Measurements from ENCODE around the gene FOXC2.
A peak's percentile ranks its signal among the peaks of the same experiment; 100 is the strongest.

The FOXC2 gene

DNA sequence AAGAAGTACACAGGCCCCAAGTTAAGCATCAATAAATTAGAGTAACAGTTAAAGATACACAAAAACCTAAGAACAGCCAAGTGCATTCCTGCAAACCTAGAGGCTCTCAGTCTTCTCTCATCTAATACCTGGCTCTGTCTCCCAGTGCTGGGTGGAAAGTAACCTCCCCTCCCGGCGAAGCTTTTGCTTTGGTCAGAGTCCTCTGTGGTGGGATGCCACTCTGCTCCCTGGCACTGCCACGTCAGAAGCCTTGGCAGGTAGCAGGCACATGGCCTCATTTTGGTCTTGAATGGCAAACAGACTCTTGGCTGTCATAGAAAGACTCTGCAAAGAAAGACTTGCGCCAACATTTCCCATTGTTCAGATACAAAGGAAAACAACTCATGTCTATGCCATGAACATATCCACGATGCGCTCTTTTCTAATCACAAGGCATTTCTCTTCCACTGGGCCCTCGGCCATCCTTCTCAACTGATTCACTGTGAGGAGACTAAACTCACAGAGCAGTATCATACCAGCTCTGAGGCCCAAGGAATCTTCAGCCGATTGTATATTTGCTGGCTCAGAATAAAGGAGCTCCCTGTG lies 32.8 kb upstream of the FOXC2 start:
- no peak for DNase-seq

DNA sequence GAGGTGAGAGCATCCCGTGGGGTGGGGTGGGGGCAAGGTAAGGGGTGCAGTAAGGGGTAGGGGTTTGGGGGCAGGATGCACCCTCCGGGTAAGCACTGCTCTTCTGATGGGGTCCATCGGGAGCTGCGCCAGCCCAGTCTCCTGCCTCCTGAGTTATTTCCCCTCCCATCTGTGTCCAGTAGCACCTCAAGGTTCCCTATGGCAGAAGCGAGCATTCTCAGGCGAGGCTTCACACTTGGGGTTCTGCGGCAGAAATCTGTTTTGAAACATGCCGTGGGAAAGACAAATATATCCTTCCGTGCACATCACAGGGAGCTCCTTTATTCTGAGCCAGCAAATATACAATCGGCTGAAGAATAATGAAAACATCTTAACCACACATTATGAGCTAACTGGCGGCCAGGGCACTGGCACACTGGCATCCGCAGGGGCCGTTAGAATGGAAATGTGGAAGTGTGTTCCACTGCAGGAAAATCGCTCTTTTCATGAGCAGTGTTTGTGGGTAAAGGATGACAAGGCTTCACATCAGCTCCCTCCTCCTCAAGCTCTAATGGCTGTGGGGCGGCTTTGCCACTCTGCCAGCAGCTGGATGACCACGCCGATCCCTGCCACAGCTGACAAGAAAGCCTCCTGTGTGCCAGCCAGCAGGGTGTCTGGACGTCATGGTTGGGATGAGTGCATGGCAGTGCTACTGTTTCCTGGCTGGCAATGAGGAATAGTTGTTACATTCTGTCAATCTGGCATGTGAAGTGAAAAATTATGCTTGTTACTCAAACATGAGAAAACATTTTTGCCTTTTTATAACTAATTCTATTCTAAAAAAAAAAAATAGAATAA lies 31.6 kb upstream of the FOXC2 start:
- no peak for DNase-seq

DNA sequence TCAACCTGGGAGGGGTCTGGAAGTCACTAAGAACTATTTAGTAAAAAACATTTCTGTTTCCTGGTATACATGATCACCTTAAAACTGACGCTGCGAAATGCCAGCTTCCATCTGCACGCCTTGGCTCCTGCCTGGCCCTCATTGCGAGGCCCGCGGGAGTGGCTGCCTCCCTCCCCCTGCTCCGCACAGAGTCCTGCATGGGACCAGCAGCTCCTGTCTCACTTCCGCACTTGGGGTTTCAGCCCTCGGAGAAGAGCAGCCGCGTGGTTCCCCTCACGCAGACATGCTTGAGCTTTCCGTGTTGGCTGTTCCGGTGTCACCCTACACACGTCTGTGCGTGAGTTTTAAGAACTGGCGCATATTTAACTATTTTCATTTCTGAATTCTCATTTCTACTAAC lies 30.0 kb upstream of the FOXC2 start:
- no peak for DNase-seq

DNA sequence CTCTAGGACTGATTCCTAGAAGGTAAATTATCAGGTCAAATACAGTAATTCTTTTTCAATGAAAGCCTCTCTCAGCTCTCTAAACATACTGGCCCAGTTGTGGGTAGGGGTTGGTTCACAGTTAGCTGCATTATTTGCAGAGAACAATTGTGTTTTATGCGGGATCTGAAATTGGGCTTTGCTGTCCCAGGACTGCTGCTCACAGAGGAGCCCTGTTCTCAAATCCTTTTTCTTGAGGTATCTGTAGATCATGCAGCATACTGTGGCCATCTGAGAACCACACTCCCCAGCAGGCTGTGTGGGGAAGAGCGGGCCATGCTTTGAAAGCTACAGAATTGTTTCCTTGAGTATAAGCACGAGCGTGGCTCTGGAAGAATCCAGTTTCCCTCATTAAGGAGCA lies 29.1 kb upstream of the FOXC2 start:
- DNase-seq = no peak

DNA sequence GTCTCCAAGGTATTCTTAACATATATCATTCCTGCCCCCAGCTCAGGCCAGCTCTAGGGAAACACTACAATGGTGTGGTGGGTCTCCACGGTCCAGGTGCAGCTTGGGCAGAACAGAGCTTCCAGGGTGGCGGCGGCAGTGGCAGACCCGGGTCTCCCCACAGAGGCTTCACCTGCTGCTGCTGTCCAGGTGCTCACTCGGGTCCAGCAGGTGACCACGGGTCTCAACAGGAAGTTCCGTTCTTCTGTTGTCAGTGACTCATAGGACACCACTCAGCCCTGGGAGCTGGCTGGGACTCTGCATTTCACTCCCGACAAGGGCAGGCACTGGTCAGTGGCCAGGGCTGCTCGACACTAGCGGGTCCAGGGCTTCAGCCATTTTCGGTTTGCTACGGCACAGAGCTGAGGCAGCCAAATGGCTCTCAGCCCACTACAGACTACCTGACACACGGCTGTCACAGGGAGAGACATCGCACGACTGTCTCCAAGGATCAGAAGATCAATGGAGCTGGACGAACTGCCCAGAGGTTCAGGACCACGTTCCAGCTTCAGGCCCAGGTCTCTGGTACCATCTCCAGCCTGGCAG lies 28.3 kb upstream of the FOXC2 start:
- no peak for DNase-seq

DNA sequence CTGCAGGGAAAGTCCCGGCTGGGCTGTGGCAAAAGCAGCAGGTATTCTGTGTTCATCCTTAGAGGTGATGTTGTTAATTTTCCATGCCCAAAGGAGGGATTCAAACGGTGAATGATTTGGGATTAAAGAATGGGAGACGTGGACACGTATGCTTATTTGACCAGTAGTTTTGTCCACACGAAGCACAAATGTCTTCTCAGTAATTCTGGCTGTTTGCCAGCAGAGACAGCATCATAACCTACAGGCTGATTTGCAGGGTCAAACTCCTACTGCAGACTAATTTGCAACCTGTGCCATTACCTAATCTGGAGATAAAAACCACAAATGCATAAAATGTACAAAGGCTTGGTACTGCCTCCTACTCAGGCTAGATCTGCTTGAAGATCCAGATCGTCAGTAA lies 25.7 kb upstream of the FOXC2 start:
- DNase-seq = no peak

DNA sequence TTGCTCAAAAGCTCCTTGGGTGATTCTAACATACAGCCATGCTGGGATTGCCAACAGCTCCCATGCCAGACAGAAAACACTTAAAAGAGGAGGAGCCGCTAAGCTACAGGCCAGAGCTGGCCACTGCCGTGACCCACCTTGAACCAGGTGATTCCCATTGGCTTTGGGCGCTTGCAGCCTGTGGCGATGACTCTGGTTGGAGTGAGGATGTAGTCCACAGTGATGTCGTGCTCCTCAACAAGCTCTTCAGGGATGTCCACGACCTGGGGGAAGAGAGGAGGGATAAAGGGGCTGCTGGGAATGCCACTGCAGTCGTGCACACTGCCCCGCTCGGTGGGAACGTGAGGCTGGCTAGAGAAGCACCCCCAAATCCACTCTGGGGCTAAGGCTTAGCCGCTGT lies 25.1 kb upstream of the FOXC2 start:
- no peak for DNase-seq

DNA sequence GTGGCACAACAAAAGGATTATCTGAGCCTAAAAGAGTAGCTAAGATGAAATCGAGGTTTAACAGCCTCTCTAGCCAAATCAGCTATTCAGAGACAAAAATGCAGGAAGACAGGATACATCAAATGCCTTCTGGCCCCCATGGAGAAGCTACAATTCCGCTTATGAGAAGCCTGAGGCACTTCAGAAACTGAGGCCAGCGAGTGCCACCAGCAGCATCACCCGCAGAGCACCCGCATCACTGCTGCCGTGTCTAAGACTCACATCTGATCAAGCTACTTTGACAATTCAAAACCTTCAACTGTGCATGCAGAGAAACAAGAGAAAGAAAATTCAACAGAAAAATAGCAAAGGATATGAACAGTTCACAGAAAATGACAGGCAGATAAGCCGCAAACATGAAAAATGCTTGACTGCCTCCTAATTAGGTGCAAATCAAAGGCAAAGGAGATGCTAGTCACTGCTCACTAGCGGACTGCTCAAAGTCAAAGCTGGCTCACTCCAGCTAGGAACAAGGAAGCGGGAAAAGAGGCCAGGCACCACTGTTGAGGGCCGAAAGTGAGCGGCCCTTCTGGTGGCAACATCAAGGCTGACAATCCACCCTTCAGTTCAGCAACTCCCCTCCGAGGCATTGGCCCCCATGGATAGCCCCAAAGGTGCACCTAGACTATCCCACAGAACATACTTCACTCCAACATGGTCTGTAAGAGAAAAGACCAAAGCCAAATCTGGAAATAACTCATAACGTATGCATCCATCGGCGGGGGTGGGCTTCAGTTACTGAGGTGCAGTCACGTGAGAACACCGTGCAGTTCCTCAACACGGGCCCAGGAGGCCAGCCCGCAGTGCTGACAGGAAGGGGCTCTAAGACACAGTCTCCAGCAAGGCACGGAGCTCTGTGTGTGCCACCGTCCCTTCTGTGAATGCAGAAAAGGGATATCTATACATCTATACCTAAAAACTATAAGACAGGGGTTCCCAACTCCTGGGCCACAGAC lies 23.6 kb upstream of the FOXC2 start:
- no peak for DNase-seq

DNA sequence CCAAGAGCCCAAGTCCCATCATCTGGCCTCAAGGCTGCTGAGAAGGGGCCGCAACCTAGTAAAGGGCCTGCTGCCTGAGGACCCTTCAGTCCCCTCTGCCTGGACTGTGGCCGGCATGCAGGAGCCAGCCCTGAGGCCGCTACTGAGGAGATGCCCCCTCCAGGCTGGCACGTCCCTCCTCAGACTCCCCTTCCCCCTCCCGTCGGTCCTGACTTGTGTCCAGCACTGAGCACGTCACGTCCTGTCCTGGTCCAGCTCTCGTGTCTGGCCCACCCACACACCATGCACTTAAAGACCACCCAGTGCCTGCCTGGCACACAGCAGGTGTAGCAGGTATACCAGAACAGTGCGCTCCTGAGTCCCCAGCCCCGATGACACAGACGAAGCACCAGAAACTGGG lies 21.1 kb upstream of the FOXC2 start:
- no peak for DNase-seq

DNA sequence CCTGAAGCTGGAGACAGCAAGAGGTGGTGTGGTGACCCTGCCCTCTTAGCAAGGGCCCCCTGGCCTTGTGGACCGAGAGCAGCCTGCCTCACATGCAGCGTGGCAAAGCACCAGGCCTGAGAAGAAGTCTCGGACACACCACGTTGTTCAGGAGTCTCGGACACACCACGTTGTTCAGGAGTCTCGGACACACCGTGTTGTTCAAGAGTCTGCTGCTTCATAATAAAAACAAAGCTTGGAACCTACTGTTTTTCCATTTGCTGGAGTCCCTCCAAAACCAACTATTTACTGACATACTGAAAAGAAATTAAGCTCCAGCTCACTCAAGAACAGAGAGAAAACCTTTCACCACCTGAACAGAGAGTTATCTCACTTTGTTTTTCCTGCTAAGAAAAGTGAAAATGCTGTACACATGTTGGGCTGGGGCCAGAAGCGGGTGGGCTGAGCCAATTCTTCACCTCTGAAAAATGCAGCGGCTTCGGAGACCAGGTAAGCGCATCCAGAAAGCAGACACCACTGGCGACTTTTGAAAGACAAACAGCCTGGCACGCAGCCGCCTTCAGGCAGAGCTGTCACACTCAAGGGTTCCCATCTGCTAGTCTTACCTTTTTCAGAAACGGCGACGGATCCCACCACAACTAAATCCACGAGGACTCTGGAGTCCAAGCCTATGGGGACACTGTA lies 20.5 kb upstream of the FOXC2 start:
- DNase-seq = no peak

DNA sequence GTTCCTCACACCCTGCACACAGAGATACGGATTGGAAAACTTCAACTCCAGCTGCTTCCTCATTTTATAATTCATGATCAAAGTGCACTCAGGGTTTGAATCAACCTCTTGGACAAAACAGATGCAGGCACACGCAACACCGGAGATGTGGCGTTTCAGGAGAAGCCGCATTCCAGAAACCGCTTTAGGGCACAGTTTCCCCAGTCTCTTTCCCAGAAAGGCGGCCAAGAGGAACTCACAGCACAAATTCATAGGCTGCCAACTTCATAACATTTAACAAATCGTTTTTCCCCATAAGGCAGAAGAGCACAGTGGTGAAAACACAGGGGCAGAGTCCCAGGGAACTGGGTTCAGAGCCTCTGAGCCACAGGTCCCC lies 20.0 kb upstream of the FOXC2 start:
- no peak for DNase-seq

DNA sequence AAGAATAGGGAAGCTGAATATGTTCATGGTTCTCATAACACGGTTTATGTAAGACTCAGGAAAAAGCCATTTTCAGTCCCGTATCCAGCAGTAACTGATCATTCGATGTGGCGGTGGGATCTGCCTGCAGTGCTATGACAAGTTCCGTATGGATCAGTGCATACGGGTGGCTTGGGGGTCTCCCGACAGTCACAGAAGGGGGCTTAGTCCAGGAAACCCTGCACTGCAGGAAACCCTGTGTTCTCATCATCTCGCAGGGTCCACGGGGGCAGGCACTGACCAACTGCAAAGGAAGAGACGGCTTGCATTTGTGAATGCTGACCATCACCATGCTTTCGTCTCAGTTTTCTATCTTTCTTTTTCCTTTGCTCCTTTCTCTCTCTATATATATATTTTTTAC lies 19.3 kb upstream of the FOXC2 start:
- DNase-seq = no peak

DNA sequence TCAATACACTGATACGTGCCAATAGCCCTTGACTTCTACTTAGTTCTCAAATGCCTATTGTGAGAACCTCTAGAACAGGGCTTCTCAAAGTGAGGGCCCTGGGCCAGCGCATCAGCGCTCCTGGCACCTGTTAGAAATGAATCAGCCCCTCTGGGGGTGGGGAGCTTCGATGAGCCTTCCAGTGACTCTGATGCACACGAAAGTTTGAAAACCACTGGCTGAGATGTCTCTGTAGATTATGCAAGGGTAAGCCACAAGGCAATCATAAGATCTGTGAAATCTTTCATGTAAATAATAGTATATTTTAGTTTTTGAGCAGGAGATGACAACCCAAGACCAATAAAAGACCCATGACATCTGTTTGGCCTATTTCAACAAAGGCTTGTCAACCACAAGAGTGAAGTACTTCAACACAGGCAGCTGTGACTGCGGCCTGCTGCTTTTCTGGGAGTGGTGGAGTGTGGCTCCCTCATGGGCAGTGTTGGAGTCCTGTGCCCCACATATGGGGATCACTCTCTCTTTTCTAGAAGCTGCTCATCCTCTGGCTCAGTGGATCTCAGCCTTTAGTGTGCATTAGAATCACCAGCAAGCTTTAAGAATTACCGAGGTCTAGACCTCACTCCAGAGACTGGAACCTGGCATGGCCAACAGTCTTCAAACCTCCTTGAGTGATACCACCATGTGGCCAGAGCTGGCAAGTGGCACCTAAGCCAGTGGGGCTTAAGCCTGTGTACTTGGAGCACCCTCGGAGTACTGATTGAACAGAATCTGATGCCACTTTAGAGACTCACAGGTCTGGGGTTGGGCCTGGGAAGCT lies 17.3 kb upstream of the FOXC2 start:
- no peak for DNase-seq

DNA sequence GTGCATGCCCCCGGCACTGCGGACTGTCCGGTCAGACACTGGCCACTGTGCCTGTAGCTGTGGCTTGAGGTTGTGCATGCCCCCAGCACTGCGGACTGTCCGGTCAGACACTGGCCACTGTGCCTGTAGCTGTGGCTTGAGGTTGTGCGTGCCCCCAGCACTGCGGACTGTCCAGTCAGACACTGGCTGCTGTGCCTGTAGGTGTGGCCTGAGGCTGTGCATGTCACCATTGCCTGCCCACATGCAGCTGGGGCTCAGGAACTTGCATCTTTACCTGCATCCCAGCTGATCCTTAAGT lies 16.8 kb upstream of the FOXC2 start:
- no peak for DNase-seq

DNA sequence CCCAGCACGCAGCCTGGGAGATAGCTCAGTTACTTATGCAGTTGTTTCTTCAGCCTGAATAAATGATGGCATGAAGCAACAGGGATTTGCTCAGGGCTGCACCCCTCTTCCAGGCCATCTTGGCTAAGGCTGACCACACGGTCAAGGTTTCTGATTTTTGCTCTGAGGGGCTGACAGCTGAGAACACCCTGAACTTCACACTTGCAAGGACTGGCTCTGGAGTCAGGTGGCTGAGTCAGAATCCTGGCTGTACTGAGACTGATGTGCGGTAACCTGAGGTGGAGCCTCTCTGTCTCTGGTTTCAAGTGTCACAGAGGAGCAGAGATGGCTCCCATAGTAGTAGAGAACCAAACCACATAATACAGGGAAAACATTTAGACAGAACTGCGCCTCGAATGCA lies 16.3 kb upstream of the FOXC2 start:
- no peak for DNase-seq

DNA sequence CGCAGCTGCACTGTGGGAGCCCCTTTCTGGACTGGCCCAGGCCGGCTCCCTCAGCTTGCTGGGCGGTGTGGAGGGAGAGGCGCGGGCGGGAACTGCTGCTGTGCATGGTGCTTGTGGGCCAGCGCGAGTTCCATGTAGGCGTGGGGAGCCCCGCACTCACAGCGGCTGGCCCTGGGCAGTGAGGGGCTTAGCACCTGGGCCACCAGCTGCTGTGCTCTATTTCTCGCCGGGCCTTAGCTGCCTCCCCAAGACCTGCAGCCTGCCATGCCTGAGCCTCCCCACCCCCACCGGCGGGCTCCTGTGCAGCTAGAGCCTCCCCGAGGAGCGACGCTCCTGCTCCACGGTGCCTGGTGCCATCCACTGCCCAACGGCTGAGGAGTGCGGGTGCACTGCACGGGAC lies 13.3 kb upstream of the FOXC2 start:
- no peak for DNase-seq

DNA sequence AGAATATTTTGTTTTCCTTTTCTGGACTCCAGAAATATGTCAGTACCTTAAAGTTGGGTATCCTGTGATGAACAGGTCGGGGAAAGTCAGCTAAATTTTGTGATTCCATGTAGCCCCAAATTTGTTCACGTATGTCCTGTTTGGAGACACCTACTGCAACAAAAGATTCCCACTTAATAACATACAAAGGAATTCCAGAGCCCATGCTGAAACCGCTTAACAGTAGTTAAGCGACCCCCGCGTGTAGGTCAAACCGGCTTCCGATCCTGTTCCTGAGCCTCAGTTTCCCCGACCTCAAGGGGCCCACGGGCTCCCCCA lies 12.1 kb upstream of the FOXC2 start:
- DNase-seq = no peak

DNA sequence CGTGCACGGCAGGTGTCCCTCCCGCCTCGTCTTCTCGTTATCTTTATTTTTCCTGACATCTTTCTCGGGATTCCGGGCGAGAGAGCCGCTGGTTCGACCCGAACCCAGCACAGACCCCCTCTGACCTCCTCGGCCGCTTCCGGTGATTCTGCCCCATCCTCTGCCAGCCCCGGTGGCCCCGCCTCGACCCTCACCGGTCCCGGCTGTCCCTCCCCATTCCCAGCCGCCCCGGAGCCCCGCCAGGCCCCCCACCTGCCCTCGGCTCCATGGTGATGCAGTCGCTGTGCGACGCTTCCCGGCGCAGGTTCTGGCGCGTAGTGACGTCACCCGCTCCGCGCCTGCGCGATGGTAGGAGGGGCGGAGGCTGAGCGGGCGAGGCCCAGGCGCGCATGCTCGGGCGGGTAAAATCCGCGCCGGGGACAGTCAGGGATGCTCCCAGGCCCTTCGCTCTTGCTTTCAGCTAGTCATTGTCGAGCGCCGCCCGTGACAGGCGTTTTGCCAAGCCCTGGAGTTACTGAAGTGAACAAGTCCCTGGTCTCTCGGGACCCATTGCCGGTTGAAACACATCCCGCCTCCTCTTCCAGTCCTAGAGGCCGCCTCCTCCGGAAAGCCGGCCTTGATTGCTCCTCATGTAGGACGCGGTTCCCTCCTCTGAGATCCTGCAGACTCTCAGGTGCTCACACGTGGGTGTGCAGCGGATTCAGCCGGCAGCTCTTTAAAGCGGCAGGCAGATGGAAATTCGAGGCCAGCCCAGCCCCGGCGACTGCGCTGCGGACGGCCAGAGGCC lies 11.5 kb upstream of the FOXC2 start, which contains the start of gene MTHFSD:
Gene MTHFSD, minus strand, starts transcription at position 319 of the 787 bp plus-strand sequence. Its CDS starts 51 bp downstream, at position 268.
- DNase-seq = peak; percentile 75

DNA sequence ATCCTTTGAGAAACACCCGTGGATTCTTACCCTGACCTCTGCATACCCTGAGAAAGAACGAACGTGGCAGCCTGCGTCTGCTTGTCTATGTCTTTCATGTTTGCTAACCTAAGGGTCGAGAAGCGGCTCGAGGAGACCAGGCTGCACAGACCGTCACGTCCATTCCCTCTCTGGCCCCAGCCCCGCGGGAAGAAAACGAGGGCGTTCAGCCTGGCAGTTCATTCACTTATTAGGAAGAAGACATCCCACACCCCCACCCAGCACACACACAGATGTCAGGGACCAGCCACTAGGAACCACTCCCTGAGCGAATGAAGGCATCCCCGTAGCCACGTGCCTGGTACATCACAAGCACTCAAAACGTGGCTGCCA lies 10.9 kb upstream of the FOXC2 start:
- DNase-seq = no peak

DNA sequence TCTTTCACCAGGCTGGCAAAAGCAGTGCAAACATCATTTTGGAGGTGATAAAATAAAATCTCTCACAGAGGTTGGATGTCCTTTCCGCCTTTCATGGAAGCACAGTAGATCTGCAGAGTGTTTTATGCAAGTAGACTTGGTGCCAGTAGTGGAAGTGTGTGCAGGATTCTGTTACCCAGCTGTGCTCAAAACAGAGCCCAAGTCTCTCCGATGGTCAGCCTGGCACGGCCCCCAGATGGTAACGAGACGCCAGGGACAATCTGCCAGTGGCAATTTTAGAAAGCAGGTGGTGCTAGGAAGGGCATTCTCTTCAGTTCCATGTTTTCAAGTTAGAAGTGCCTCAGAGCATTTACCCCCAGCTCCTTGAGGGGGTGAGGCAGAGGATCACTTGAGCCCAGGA lies 10.1 kb upstream of the FOXC2 start:
- no peak for DNase-seq

DNA sequence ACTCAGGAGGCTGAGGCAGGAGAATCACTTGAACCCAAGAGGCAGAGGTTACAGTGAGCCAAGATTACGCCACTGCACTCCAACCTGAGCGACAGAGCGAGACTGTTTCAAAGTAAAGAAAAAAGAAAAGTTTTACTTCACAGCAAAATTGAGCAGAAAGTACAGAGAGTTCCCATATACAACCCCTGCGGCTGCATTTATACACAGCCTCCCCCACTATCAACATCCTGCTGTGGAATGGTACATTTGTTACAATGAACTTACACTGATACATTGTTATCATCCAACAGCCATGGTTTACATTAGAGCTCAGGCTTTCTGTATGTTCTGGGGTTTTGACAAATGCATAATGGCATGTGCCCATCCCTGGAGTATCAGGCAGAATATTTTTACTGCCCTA lies 9.0 kb upstream of the FOXC2 start:
- no peak for DNase-seq
